Neural cell (in vitro differentiated cells): Measurements from ENCODE around the gene HVCN1. TPM values are rescaled to one million over a fixed set of nuclear protein-coding genes. Genes with fewer than 3 reads are reported as not detected.

ENCODE experiments used
- H2AFZ ChIP-seq: fragments of 200-600, 300-800 bp; sonication (generic), shearing (Covaris generic); 2 replicates; pipeline ENCODE4 v1.6.0; 2014; ENCODE audit warnings: low read depth, mild to moderate bottlenecking, antibody characterized with exemption, low read length, moderate library complexity
- H3F3A ChIP-seq: fragments of 200-600 bp; shearing (Covaris generic); 2 replicates; pipeline ENCODE4 v1.6.1; 2016; ENCODE audit warnings: mild to moderate bottlenecking, moderate library complexity, mixed read lengths, antibody characterized with exemption, low read length; ENCODE audit not compliant: insufficient read depth, poor library complexity, severe bottlenecking
- H3K27ac ChIP-seq: fragments of 200-600, 300-800 bp; sonication (generic), shearing (Covaris generic); 2 replicates; pipeline ENCODE4 v1.5.1; 2014; ENCODE audit warnings: mild to moderate bottlenecking, low read length, moderate library complexity
- H3K27me3 ChIP-seq: fragments of 300-800, 200-600 bp; sonication (generic), shearing (Covaris generic); 2 replicates; pipeline ENCODE4 v1.6.0; 2014; ENCODE audit warnings: mild to moderate bottlenecking, low read depth, low read length, moderate library complexity; ENCODE audit not compliant: insufficient read depth
- H3K36me3 ChIP-seq: fragments of 300-800, 200-600 bp; sonication (generic), shearing (Covaris generic); 2 replicates; pipeline ENCODE4 v1.5.1; 2014; ENCODE audit warnings: mild to moderate bottlenecking, antibody characterized with exemption, low read length, moderate library complexity; ENCODE audit not compliant: insufficient read depth
- H3K4me2 ChIP-seq: fragments of 300-800, 200-600 bp; sonication (generic), shearing (Covaris generic); 2 replicates; pipeline ENCODE4 v1.6.0; 2014; ENCODE audit warnings: mild to moderate bottlenecking, low read length
- H3K4me3 ChIP-seq: fragments of 300-800, 200-600 bp; sonication (generic), shearing (Covaris generic); 2 replicates; pipeline ENCODE4 v1.5.1; 2014; ENCODE audit warnings: mild to moderate bottlenecking, low read length, moderate library complexity
- H3K79me2 ChIP-seq: fragments of 200-600 bp; shearing (Covaris generic); replicated peaks from 2 replicates; pipeline ENCODE4 v1.6.0; 2014; ENCODE audit warnings: mild to moderate bottlenecking, low read length, moderate library complexity; ENCODE audit not compliant: insufficient read depth
- H3K9ac ChIP-seq: fragments of 300-800, 200-600 bp; sonication (generic), shearing (Covaris generic); 2 replicates; pipeline ENCODE4 v1.6.1; 2016; ENCODE audit warnings: mild to moderate bottlenecking, low read length, mixed read lengths
- H3K9me2 ChIP-seq: fragments of 200-600 bp; shearing (Covaris generic); 2 replicates; pipeline ENCODE4 v1.6.1; 2016; ENCODE audit warnings: mild to moderate bottlenecking, low read length, mixed read lengths; ENCODE audit not compliant: insufficient read depth
- H3K9me3 ChIP-seq: fragments of 200-600, 300-800 bp; sonication (generic), shearing (Covaris generic); 2 replicates; pipeline ENCODE4 v1.6.1; 2016; ENCODE audit warnings: mild to moderate bottlenecking, mixed run types, low read length, moderate library complexity, mixed read lengths
- H4K20me1 ChIP-seq: fragments of 200-600 bp; shearing (Covaris generic); 2 replicates; pipeline ENCODE4 v1.6.1; 2016; ENCODE audit warnings: mild to moderate bottlenecking, mixed run types; ENCODE audit not compliant: insufficient read depth
- CTCF ChIP-seq: fragments of 450-650 bp; IDR thresholded peaks from 2 replicates; pipeline ENCODE4 v1.5.1; 2014; ENCODE audit warnings: antibody characterized with exemption, mild to moderate bottlenecking, moderate library complexity; ENCODE audit not compliant: poor library complexity, severe bottlenecking
- EP300 ChIP-seq: fragments of 450-650 bp; conservative IDR thresholded peaks from 2 replicates; pipeline ENCODE4 v1.6.1; 2014; ENCODE audit warnings: antibody characterized with exemption, mild to moderate bottlenecking, moderate library complexity; ENCODE audit not compliant: poor library complexity, severe bottlenecking
- EZH2 ChIP-seq: fragments of 200-600, 300-800 bp; shearing (Covaris generic), sonication (generic); IDR thresholded peaks from 2 replicates; pipeline ENCODE4 v1.6.1; 2014; ENCODE audit warnings: antibody characterized with exemption, low read length, borderline replicate concordance, mild to moderate bottlenecking; ENCODE audit not compliant: insufficient read depth, poor library complexity, severe bottlenecking
- MXI1 ChIP-seq: fragments of 450-650 bp; conservative IDR thresholded peaks from 2 replicates; pipeline ENCODE4 v1.6.1; 2014; ENCODE audit warnings: antibody characterized with exemption, mild to moderate bottlenecking; ENCODE audit not compliant: poor library complexity, severe bottlenecking
- POLR2AphosphoS5 ChIP-seq: IDR thresholded peaks from 2 replicates; pipeline ENCODE4 v1.6.1; 2012
- RAD21 ChIP-seq: fragments of 450-650 bp; conservative IDR thresholded peaks from 2 replicates; pipeline ENCODE4 v1.6.1; 2014; ENCODE audit warnings: antibody characterized with exemption, mild to moderate bottlenecking, moderate library complexity
- REST ChIP-seq: IDR thresholded peaks from 2 replicates; pipeline ENCODE4 v1.6.1; 2012; ENCODE audit warnings: borderline replicate concordance
- SMC3 ChIP-seq: fragments of 450-650 bp; conservative IDR thresholded peaks from 2 replicates; pipeline ENCODE4 v1.6.1; 2014; ENCODE audit warnings: antibody characterized with exemption, mild to moderate bottlenecking, moderate library complexity; ENCODE audit not compliant: poor library complexity
- TAF1 ChIP-seq: IDR thresholded peaks from 2 replicates; pipeline ENCODE4 v1.6.1; 2012; ENCODE audit warnings: low read depth
- polyA plus RNA-seq: library from polyadenylated mRNA; depleted of rRNA; stranded (reverse); fragments of >200 nt; gene quantifications from 2 replicates; pipeline ENCODE4 v1.2.3, GENCODE V29; 2014

The HVCN1 gene
- polyA plus RNA-seq, 1 donor from 2014 or later, result not detected

GRCh38 chr12:110622582-110622981 lies 66.3 kb downstream of the HVCN1 start:
- Histone ChIP-seq H3K27me3 (no peaks in the 10 kb centered on the region), H3K4me2 (no peak overlapping the region), H2AFZ (no peak overlapping the region), H4K20me1 (no peaks in the 10 kb centered on the region), H3F3A (no peaks in the 10 kb centered on the region), H3K36me3 (no peaks in the 10 kb centered on the region), H3K9me3 (no peaks in the 10 kb centered on the region), H3K27ac (no peak overlapping the region), H3K79me2 (no peaks in the 10 kb centered on the region), H3K9me2 (no peaks in the 10 kb centered on the region), H3K9ac (no peak overlapping the region), H3K4me3 (no peak overlapping the region)
- TF ChIP-seq POLR2AphosphoS5 (no peak), REST (no peak), RAD21 (no peak), SMC3 (no peak), TAF1 (no peak), EZH2 (no peak), MXI1 (no peak), EP300 (no peak), CTCF (no peak)

- TF ChIP-seq EP300 (no peak), CTCF (no peak), MXI1 (no peak), POLR2AphosphoS5 (no peak), SMC3 (no peak), REST (no peak), TAF1 (no peak), RAD21 (no peak), EZH2 (no peak)
- no peak overlapping the region for H2AFZ ChIP-seq
Observed at GRCh38 chr12:110619534-110619953, 69.4 kb downstream of the HVCN1 start.

More at GRCh38 chr12:110619534-110619953, 69.4 kb downstream of the HVCN1 start:
- no peak overlapping the region for H3K9ac ChIP-seq
- H3K27ac ChIP-seq, result no peak overlapping the region
- H3K9me3 ChIP-seq, result no peaks in the 10 kb centered on the region
- H3K27me3 ChIP-seq, result no peaks in the 10 kb centered on the region
- H4K20me1 ChIP-seq, result no peaks in the 10 kb centered on the region
- H3K36me3 ChIP-seq, result no peaks in the 10 kb centered on the region
- H3F3A ChIP-seq, result no peaks in the 10 kb centered on the region
- H3K4me3 ChIP-seq, result no peak overlapping the region
- H3K4me2 ChIP-seq, result no peak overlapping the region
- H3K79me2 ChIP-seq, result peaks cover 3% of the 10 kb centered on the region
- no peaks in the 10 kb centered on the region for H3K9me2 ChIP-seq
